Measurements from ENCODE around the gene KIN. TPM values are rescaled to one million over a fixed set of nuclear protein-coding genes. Genes with fewer than 3 reads are reported as not detected.
A peak's percentile ranks its signal among the peaks of the same experiment; 100 is the strongest.
"Not testable (repeated sequence)": the region's sequence is repeated elsewhere in the genome, so short reads cannot be mapped to it uniquely, and the experiment has no call there.

KIN gene
- total RNA-seq, 2 experiments from 2014 or later = 6.5 to 8.6 TPM

GRCh38 chr10:7788639-7789286 is 970 bp upstream of the KIN start:
- H3K27ac ChIP-seq (ENCODE audit: low read depth in 1 of 2, low read length in 2 of 2) = peak overlapping the region in 1 of 2 donors; percentile 2
- Mint-ChIP-seq H3K4me3 (no peak overlapping the region), H3K27ac (no peak overlapping the region), H3K9me3 (no peaks in the 10 kb centered on the region), H3K27me3 (no peaks in the 10 kb centered on the region), H3K36me3 (ENCODE audit: low read depth) (peaks cover 29% of the 10 kb centered on the region), H3K4me1 (ENCODE audit: low read depth) (peaks cover 66% of the 10 kb centered on the region)
- no peaks in the 10 kb centered on the region for H3K27me3 ChIP-seq (ENCODE audit: control insufficient read depth in 1 of 2, insufficient read depth in 2 of 2, low read length in 2 of 2)
- CTCF ChIA-PET = interaction anchor here (1.0 kb wide), 1 partner anchor 29 kb away, joined by 6 read pairs; the partner anchor contains the start of gene TAF3
- H3K36me3 ChIP-seq (ENCODE audit: insufficient read depth, low read length) = peaks cover 22% of the 10 kb centered on the region
- no peaks in the 10 kb centered on the region for H3K9me3 ChIP-seq (ENCODE audit: control insufficient read depth in 1 of 2, insufficient read depth in 1 of 2, low read length in 2 of 2)
- peak overlapping the region; percentile 93 for H3K4me3 ChIP-seq (ENCODE audit: low read length)
- peaks cover 27% of the 10 kb centered on the region for H3K4me1 ChIP-seq (ENCODE audit: insufficient read depth, low read length)
- no peak for TF ChIP-seq CTCF (IDR thresholded peaks at IDR 0.05)
- POLR2A ChIA-PET = interaction anchor here (1.0 to 3.8 kb wide), 18 partner anchors 9 to 1440 kb away, joined by 3 to 135 read pairs (median 4); partner anchors contain the start of gene TAF3
- intact Hi-C loops (cut with DNase I, micrococcal nuclease) = loop anchor here (1.0 to 10.0 kb wide), 2 partner anchors 30 to 374 kb away; partner anchors contain the start of genes TAF3 (in 2 of the 2) and SFMBT2 (in 1 of the 2)
- peak; percentile 7 for ATAC-seq (ENCODE audit: poor library complexity)
- DNase-seq = peak in 3 of 14 experiments; percentile 3 to 24 (median 5)

- H3K9me3 ChIP-seq (ENCODE audit: control insufficient read depth in 1 of 2, insufficient read depth in 1 of 2, low read length in 2 of 2) = no peaks in the 10 kb centered on the region
- ChIA-PET POLR2A (interaction anchor here (0.6 to 3.8 kb wide), 22 partner anchors 10 to 1974 kb away, joined by 3 to 135 read pairs (median 4); partner anchors contain the start of genes GDI2 and TAF3), CTCF (interaction anchor here (1.0 kb wide), 1 partner anchor 31 kb away, joined by 6 read pairs; the partner anchor contains the start of gene TAF3)
- H3K27ac ChIP-seq (ENCODE audit: low read depth in 1 of 2, low read length in 2 of 2) = peak overlapping the region; percentile 42 to 45
- H3K4me3 Mint-ChIP-seq = no peak overlapping the region
- no peak overlapping the region for H3K27ac Mint-ChIP-seq
- peaks cover 60% of the 10 kb centered on the region for H3K4me1 Mint-ChIP-seq (ENCODE audit: low read depth)
- H3K36me3 ChIP-seq (ENCODE audit: insufficient read depth, low read length) = peaks cover 16% of the 10 kb centered on the region
- H3K36me3 Mint-ChIP-seq (ENCODE audit: low read depth) = peaks cover 19% of the 10 kb centered on the region
- intact Hi-C loops (cut with DNase I, micrococcal nuclease) = loop anchor here in 1 of 2 experiments (10.0 kb wide), 1 partner anchor 373 kb away; the partner anchor contains the start of gene SFMBT2
- no peak for ATAC-seq (ENCODE audit: poor library complexity)
- peak in 1 of 14 experiments; percentile 8 for DNase-seq
- H3K4me3 ChIP-seq (ENCODE audit: low read length) = peak overlapping the region; percentile 93
- H3K27me3 Mint-ChIP-seq = no peaks in the 10 kb centered on the region
- TF ChIP-seq CTCF (IDR thresholded peaks at IDR 0.05) = no peak
- no peaks in the 10 kb centered on the region for H3K27me3 ChIP-seq (ENCODE audit: control insufficient read depth in 1 of 2, insufficient read depth in 2 of 2, low read length in 2 of 2)
- no peaks in the 10 kb centered on the region for H3K9me3 Mint-ChIP-seq
- peaks cover 25% of the 10 kb centered on the region for H3K4me1 ChIP-seq (ENCODE audit: insufficient read depth, low read length)
These were observed 490 bp downstream of the KIN start for GRCh38 chr10:7787150-7787856.

GRCh38 chr10:7786430-7786829 is 1.4 kb downstream of the KIN start:
- Histone ChIP-seq H3K27ac (ENCODE audit: low read depth in 1 of 2, low read length in 2 of 2) (no peak overlapping the region), H3K9me3 (ENCODE audit: control insufficient read depth in 1 of 2, insufficient read depth in 1 of 2, low read length in 2 of 2) (no peaks in the 10 kb centered on the region), H3K4me3 (ENCODE audit: low read length) (no peak overlapping the region), H3K27me3 (ENCODE audit: control insufficient read depth in 1 of 2, insufficient read depth in 2 of 2, low read length in 2 of 2) (no peaks in the 10 kb centered on the region), H3K4me1 (ENCODE audit: insufficient read depth, low read length) (peaks cover 22% of the 10 kb centered on the region), H3K36me3 (ENCODE audit: insufficient read depth, low read length) (peaks cover 10% of the 10 kb centered on the region)
- peaks cover 12% of the 10 kb centered on the region for H3K36me3 Mint-ChIP-seq (ENCODE audit: low read depth)
- H3K27ac Mint-ChIP-seq = no peak overlapping the region
- ATAC-seq (ENCODE audit: poor library complexity) (no peak), DNase-seq (no peak)
- peaks cover 51% of the 10 kb centered on the region for H3K4me1 Mint-ChIP-seq (ENCODE audit: low read depth)
- H3K4me3 Mint-ChIP-seq = no peak overlapping the region
- ChIA-PET CTCF (no interaction called here), POLR2A (interaction anchor here (3.8 kb wide), 1 partner anchor 32 kb away, joined by 135 read pairs; the partner anchor contains the start of gene TAF3)
- H3K9me3 Mint-ChIP-seq = no peaks in the 10 kb centered on the region
- no peaks in the 10 kb centered on the region for H3K27me3 Mint-ChIP-seq
- intact Hi-C loops (cut with DNase I, micrococcal nuclease) = loop anchor here in 1 of 2 experiments (10.0 kb wide), 1 partner anchor 372 kb away; the partner anchor contains the start of gene SFMBT2
- no peak for TF ChIP-seq CTCF (IDR thresholded peaks at IDR 0.05)

GRCh38 chr10:7782194-7782593 is 5.6 kb downstream of the KIN start:
- H3K36me3 Mint-ChIP-seq (ENCODE audit: low read depth) = peaks cover 46% of the 10 kb centered on the region
- POLR2A ChIA-PET, H3K27me3 Mint-ChIP-seq: not testable (repeated sequence)

More at GRCh38 chr10:7782194-7782593, 5.6 kb downstream of the KIN start:
- not testable (repeated sequence) for H3K4me3 Mint-ChIP-seq; H3K9me3 Mint-ChIP-seq; H3K9me3 ChIP-seq (ENCODE audit: control insufficient read depth in 1 of 2, insufficient read depth in 1 of 2, low read length in 2 of 2); H3K27ac ChIP-seq (ENCODE audit: low read depth in 1 of 2, low read length in 2 of 2); DNase-seq; ATAC-seq (ENCODE audit: poor library complexity); H3K27ac Mint-ChIP-seq; H3K27me3 ChIP-seq (ENCODE audit: control insufficient read depth in 1 of 2, insufficient read depth in 2 of 2, low read length in 2 of 2); H3K4me1 ChIP-seq (ENCODE audit: insufficient read depth, low read length); H3K4me3 ChIP-seq (ENCODE audit: low read length)
- CTCF ChIA-PET = interaction anchor here (0.7 kb wide), 1 partner anchor 241 kb away, joined by 3 read pairs; no protein-coding TSS in a partner anchor
- intact Hi-C loops (cut with DNase I, micrococcal nuclease) = loop anchor here in 1 of 2 experiments (10.0 kb wide), 1 partner anchor 367 kb away; the partner anchor contains the start of gene SFMBT2
- H3K36me3 ChIP-seq (ENCODE audit: insufficient read depth, low read length) = peaks cover 40% of the 10 kb centered on the region
- peaks cover 24% of the 10 kb centered on the region for H3K4me1 Mint-ChIP-seq (ENCODE audit: low read depth)

All from CD4-positive, alpha-beta T cell (primary cell).